Endothelial cell of umbilical vein (primary cell): ENCODE measurements around the gene COL20A1. TPM values are rescaled to one million over a fixed set of nuclear protein-coding genes. Genes with fewer than 3 reads are reported as not detected.

ENCODE experiments used
- BruUV-seq: library from RNA; stranded (reverse); fragments of 400-500 nt; replicated peaks from 2 replicates; lab custom pipeline; 2021; lab: Mats Ljungman, UMichigan
- CTCF ChIA-PET: fragments of 300-600, 350-600 bp; sonication (Branson Sonifier 250); formaldehyde crosslinking; loops from one replicate; lab custom pipeline; 2021; ENCODE audit warnings: antibody characterized with exemption, inconsistent platforms; lab: Charles Lee
- POLR2A ChIA-PET: fragments of 300-600, 350-600 bp; sonication (Branson Sonifier 250); formaldehyde crosslinking; loops from one replicate; lab custom pipeline; 2021; ENCODE audit warnings: antibody characterized with exemption, inconsistent platforms; lab: Charles Lee
- DNase-seq: peaks from one replicate; pipeline ENCODE4 v3.0.0-alpha.2; 2011; ENCODE audit warnings: low read depth, low spot score
- FAIRE-seq: peaks from 2 replicates; lab custom pipeline; 2011; peaks lifted over from hg19 to GRCh38; lab: Jason Lieb, UNC
- H2AFZ ChIP-seq: 2 replicates; pipeline ENCODE4 v1.6.0; 2012; ENCODE audit warnings: low read depth, low read length, control low read depth, inconsistent platforms
- H3K27ac ChIP-seq: 2 replicates; pipeline ENCODE4 v1.5.1; 2011; ENCODE audit warnings: low read depth, mild to moderate bottlenecking, control low read depth, low read length, moderate library complexity; ENCODE audit not compliant: insufficient read depth
- H3K27me3 ChIP-seq, 2 experiments: 2 replicates each; pipeline versions ENCODE4 v1.6.0 to v1.6.1; 2011; ENCODE audit warnings: low read length in 2 of 2, mixed read lengths in 1 of 2; ENCODE audit not compliant: control insufficient read depth in 2 of 2, insufficient read depth in 2 of 2
- H3K36me3 ChIP-seq, 2 experiments: 2 replicates in 1 of 2; 3 replicates in 1 of 2; pipeline ENCODE4 v1.5.1; 2011; ENCODE audit warnings: low read length in 2 of 2, mild to moderate bottlenecking in 1 of 2, moderate library complexity in 1 of 2; ENCODE audit not compliant: control insufficient read depth in 2 of 2, insufficient read depth in 2 of 2; ENCODE audit errors: extremely low read depth in 1 of 2
- H3K4me1 ChIP-seq: 3 replicates; pipeline ENCODE4 v1.5.1; 2011; ENCODE audit warnings: mild to moderate bottlenecking, low read length; ENCODE audit not compliant: control insufficient read depth, insufficient read depth; ENCODE audit errors: extremely low read depth
- H3K4me2 ChIP-seq: 2 replicates; pipeline ENCODE4 v1.6.1; 2011; ENCODE audit warnings: low read length, control low read depth, mixed read lengths; ENCODE audit not compliant: insufficient read depth
- H3K4me3 ChIP-seq, 3 experiments: fragments of 200-600 bp in 1 of 3; sonication (generic), shearing (Covaris generic) in 1 of 3; replicated peaks in 1 of 3; 2 replicates each; pipeline ENCODE4 v1.5.1; 2011 to 2016; ENCODE audit warnings: control low read depth in 3 of 3, low read length in 3 of 3, mild to moderate bottlenecking in 2 of 3, inconsistent platforms in 1 of 3, low read depth in 1 of 3, moderate library complexity in 1 of 3; ENCODE audit not compliant: insufficient read depth in 1 of 3
- H3K79me2 ChIP-seq: 2 replicates; pipeline ENCODE4 v1.6.0; 2012; ENCODE audit warnings: low read length, inconsistent platforms; ENCODE audit not compliant: control insufficient read depth, insufficient read depth
- H3K9ac ChIP-seq: replicated peaks from 2 replicates; pipeline ENCODE3; 2011; ENCODE audit warnings: low read length, control low read depth; ENCODE audit not compliant: insufficient read depth; ENCODE audit errors: extremely low read depth
- H3K9me1 ChIP-seq: replicated peaks from 3 replicates; pipeline ENCODE4 v1.6.0; 2011; ENCODE audit warnings: mild to moderate bottlenecking, low read length; ENCODE audit not compliant: control insufficient read depth, insufficient read depth; ENCODE audit errors: extremely low read depth
- H3K9me3 ChIP-seq: replicated peaks from 2 replicates; pipeline ENCODE4 v1.5.1; 2012; ENCODE audit warnings: low read length, inconsistent platforms; ENCODE audit not compliant: control insufficient read depth, insufficient read depth
- H4K20me1 ChIP-seq: replicated peaks from 2 replicates; pipeline ENCODE3; 2011; ENCODE audit warnings: mild to moderate bottlenecking, low read length; ENCODE audit not compliant: control insufficient read depth, insufficient read depth; ENCODE audit errors: extremely low read depth
- EZH2 ChIP-seq: IDR thresholded peaks from 2 replicates; pipeline ENCODE4 v1.6.1; 2012; ENCODE audit warnings: borderline replicate concordance, low read depth, mild to moderate bottlenecking, moderate library complexity, low read length, inconsistent platforms; ENCODE audit not compliant: severe bottlenecking
- FOS ChIP-seq: IDR thresholded peaks from 2 replicates; pipeline ENCODE4 v1.6.1; 2011; ENCODE audit warnings: mild to moderate bottlenecking, low read length, moderate library complexity, borderline replicate concordance; ENCODE audit not compliant: insufficient read depth
- GATA2 ChIP-seq: IDR thresholded peaks from 2 replicates; pipeline ENCODE4 v1.7.0; 2011; ENCODE audit warnings: low read depth, mild to moderate bottlenecking, moderate library complexity, mixed read lengths, low read length; ENCODE audit not compliant: insufficient read length, insufficient read depth
- JUN ChIP-seq: IDR thresholded peaks from 2 replicates; pipeline ENCODE4 v1.6.1; 2011; ENCODE audit warnings: borderline replicate concordance, low read depth; ENCODE audit not compliant: insufficient read length, insufficient read depth
- MYC ChIP-seq: IDR thresholded peaks from one replicate; pipeline ENCODE4 v1.6.1; 2011; ENCODE audit warnings: mild to moderate bottlenecking, low read depth, low read length
- POLR2A ChIP-seq: IDR thresholded peaks from 2 replicates; pipeline ENCODE4 v1.6.1; 2012; ENCODE audit warnings: low read depth, mild to moderate bottlenecking, control low read depth, low read length
- POLR2AphosphoS5 ChIP-seq: IDR thresholded peaks from 2 replicates; pipeline ENCODE4 v1.6.1; 2012; ENCODE audit warnings: low read depth, mild to moderate bottlenecking, control low read depth, low read length, moderate library complexity; ENCODE audit not compliant: insufficient read depth
- dilution Hi-C: fragments of 300-500 bp; cut with MboI; formaldehyde crosslinking; loops from one replicate; pipeline ENCODE4 v1.15.0; 2019; ENCODE audit warnings: low sequenced_read_pairs; ENCODE audit not compliant: extremely low pct_ligation_motif_present
- intact Hi-C: fragments of 100-400 bp; cut with micrococcal nuclease; formaldehyde crosslinking; loops from one replicate; pipeline ENCODE4 v1.10.0; 2022
- polyA plus RNA-seq, 4 experiments: library from polyadenylated mRNA; depleted of rRNA in 3 of 4; stranded (reverse) in 3 of 4; unstranded in 1 of 4; fragments of >200 nt; gene quantifications; 2 replicates each; pipeline versions ENCODE4 v1.2.1 to v1.2.3, GENCODE V29; 2011 to 2012; ENCODE audit warnings: missing spikeins in 1 of 4
- total RNA-seq: library from RNA; stranded (reverse); gene quantifications from 2 replicates; pipeline ENCODE4 v1.2.3, GENCODE V29; 2021
- TF ChIP-seq, protein P1 (sequence below), 2 donors: IDR thresholded peaks; 1 replicate in 1 of 2; 2 replicates in 1 of 2; pipeline ENCODE4 v1.5.1; 2011; ENCODE audit warnings: low read length in 2 of 2, mild to moderate bottlenecking in 2 of 2, moderate library complexity in 2 of 2, control low read depth in 1 of 2, inconsistent platforms in 1 of 2, low read depth in 1 of 2; ENCODE audit not compliant: insufficient read depth in 1 of 2; ENCODE audit errors: extremely low read depth in 1 of 2
- TF ChIP-seq, protein P2 (sequence below): IDR thresholded peaks from 2 replicates; pipeline ENCODE4 v1.6.1; 2011; ENCODE audit not compliant: insufficient read depth, insufficient read length

COL20A1 gene
- total and polyA plus RNA-seq, 2 donors (not counting 3 experiments of a cell fraction or from before 2014, with no cell fraction given) = not detected

DNA sequence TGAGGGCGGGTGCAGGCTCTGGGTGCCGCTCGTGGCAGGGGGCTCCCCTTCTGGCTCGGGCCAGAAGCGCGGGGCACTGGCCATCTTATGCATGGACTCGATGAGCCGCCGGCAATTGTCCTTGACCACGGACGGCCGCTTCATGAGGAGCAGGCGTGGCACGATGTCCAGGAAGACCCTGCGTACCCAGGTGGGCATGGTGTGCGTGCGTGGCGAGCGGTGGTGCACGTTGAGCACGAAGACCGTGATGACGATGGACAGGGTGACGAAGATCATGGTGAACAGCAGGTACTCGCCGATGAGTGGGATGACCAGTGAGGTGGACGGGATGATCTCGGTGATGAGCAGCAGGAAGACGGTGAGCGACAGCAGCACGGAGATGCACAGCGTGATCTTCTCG lies 57.2 kb downstream of the COL20A1 start:
- Histone ChIP-seq H3K9ac (no peak overlapping the region), H3K4me1 (no peaks in the 10 kb centered on the region), H3K79me2 (no peaks in the 10 kb centered on the region), H3K36me3 (no peaks in the 10 kb centered on the region), H4K20me1 (no peaks in the 10 kb centered on the region), H2AFZ (no peak overlapping the region), H3K4me3 (no peak overlapping the region), H3K9me1 (no peaks in the 10 kb centered on the region), H3K9me3 (no peaks in the 10 kb centered on the region), H3K27me3 (no peaks in the 10 kb centered on the region), H3K27ac (no peak overlapping the region), H3K4me2 (no peak overlapping the region)
- ChIA-PET POLR2A (interaction anchor here (0.6 kb wide), 1 partner anchor 170 kb away, joined by 3 read pairs; no protein-coding TSS in a partner anchor), CTCF (no interaction called here)
- dilution Hi-C loops (no loop called here), intact Hi-C loops (no loop called here)
- TF ChIP-seq JUN = no peak
- TF ChIP-seq FOS = no peak
- TF ChIP-seq, protein P1, sequence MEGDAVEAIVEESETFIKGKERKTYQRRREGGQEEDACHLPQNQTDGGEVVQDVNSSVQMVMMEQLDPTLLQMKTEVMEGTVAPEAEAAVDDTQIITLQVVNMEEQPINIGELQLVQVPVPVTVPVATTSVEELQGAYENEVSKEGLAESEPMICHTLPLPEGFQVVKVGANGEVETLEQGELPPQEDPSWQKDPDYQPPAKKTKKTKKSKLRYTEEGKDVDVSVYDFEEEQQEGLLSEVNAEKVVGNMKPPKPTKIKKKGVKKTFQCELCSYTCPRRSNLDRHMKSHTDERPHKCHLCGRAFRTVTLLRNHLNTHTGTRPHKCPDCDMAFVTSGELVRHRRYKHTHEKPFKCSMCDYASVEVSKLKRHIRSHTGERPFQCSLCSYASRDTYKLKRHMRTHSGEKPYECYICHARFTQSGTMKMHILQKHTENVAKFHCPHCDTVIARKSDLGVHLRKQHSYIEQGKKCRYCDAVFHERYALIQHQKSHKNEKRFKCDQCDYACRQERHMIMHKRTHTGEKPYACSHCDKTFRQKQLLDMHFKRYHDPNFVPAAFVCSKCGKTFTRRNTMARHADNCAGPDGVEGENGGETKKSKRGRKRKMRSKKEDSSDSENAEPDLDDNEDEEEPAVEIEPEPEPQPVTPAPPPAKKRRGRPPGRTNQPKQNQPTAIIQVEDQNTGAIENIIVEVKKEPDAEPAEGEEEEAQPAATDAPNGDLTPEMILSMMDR (IDR thresholded peaks at IDR 0.05; ENCODE audit: extremely low read depth in 1 of 2, insufficient read depth in 1 of 2, low read depth in 1 of 2, low read length in 2 of 2) = no peak
- no peak for TF ChIP-seq EZH2
- DNase-seq = no peak
- FAIRE-seq = no peak
- BruUV-seq = no TSS peak

DNA sequence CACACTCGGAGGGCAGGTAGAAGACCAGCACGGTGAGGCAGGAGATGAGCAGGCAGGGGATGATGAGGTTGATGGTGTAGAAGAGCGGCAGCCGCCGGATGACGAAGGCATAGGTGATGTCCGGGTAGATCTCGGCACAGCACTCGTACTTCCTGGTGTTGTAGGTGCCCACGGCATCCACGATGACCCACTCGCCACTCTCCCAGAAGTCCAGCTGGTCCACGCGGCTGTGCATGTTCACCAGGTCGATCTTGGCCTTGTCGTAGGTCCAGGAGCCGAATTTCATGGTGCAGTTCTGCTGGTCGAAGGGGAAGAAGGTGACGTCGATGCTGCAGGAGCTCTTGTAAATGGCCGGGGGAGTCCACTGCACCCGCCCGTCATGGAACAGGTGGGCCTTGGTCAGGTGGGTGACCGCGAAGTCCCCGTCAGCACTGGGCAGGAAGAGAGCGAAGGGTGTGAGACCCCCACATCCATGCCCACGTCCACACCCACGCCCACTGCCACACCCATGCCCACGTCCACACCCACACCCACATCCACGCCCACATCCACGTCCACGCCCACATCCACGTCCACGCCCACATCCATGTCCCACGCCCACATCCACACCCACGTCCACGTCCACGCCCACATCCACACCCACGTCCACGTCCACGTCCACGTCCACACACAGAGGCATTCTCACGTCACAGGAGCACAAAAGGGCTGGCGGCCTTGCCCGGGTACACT lies 57.8 kb downstream of the COL20A1 start:
- H3K4me3 ChIP-seq = no peak overlapping the region
- CTCF ChIA-PET = no interaction called here
- POLR2A ChIA-PET = interaction anchor here (0.6 kb wide), 1 partner anchor 169 kb away, joined by 3 read pairs; no protein-coding TSS in a partner anchor
- no TSS peak for BruUV-seq
- TF ChIP-seq, protein P1 (IDR thresholded peaks at IDR 0.05; ENCODE audit: extremely low read depth in 1 of 2, insufficient read depth in 1 of 2, low read depth in 1 of 2, low read length in 2 of 2) = no peak
- no peak for TF ChIP-seq JUN
- TF ChIP-seq, protein P2, sequence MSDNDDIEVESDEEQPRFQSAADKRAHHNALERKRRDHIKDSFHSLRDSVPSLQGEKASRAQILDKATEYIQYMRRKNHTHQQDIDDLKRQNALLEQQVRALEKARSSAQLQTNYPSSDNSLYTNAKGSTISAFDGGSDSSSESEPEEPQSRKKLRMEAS = no peak
- TF ChIP-seq FOS = no peak
- TF ChIP-seq GATA2 = no peak
- no peak for TF ChIP-seq MYC
- TF ChIP-seq EZH2 = no peak
- TF ChIP-seq POLR2AphosphoS5 = no peak
- no peak for TF ChIP-seq POLR2A
- H3K79me2 ChIP-seq = no peaks in the 10 kb centered on the region
- no peak overlapping the region for H2AFZ ChIP-seq
- no peaks in the 10 kb centered on the region for H3K9me1 ChIP-seq
- no peak overlapping the region for H3K4me2 ChIP-seq
- no peaks in the 10 kb centered on the region for H3K9me3 ChIP-seq
- no peaks in the 10 kb centered on the region for H3K4me1 ChIP-seq
- DNase-seq (no peak), FAIRE-seq (no peak)
- H3K9ac ChIP-seq = no peak overlapping the region
- H4K20me1 ChIP-seq = no peaks in the 10 kb centered on the region
- H3K36me3 ChIP-seq = no peaks in the 10 kb centered on the region
- H3K27me3 ChIP-seq = no peaks in the 10 kb centered on the region
- intact Hi-C loops (no loop called here), dilution Hi-C loops (no loop called here)
- H3K27ac ChIP-seq = no peak overlapping the region
